H9 (cell line): ENCODE results near the gene SLC46A1. TPM values are rescaled to one million over a fixed set of nuclear protein-coding genes. Genes with fewer than 3 reads are reported as not detected.

Experiments
- DNase-seq: peaks from one replicate; pipeline ENCODE4 v3.0.0-alpha.2; 2017
- H2AFZ ChIP-seq: one replicate; pipeline ENCODE4 v1.6.1; 2013; ENCODE audit warnings: mild to moderate bottlenecking, low read length, control low read depth, moderate library complexity
- H2AK5ac ChIP-seq: 2 replicates; pipeline ENCODE4 v1.6.1; 2013; ENCODE audit warnings: low read length, control low read depth, mixed read lengths; ENCODE audit not compliant: insufficient read length
- H2BK120ac ChIP-seq: one replicate; pipeline ENCODE4 v1.6.1; 2013; ENCODE audit warnings: low read depth, mild to moderate bottlenecking, low read length, control low read depth, inconsistent platforms; ENCODE audit not compliant: poor library complexity, severe bottlenecking
- H2BK12ac ChIP-seq: 2 replicates; pipeline ENCODE4 v1.6.1; 2013; ENCODE audit warnings: low read length, control low read depth, mixed read lengths, low read depth; ENCODE audit not compliant: insufficient read length
- H2BK15ac ChIP-seq: 2 replicates; pipeline ENCODE4 v1.6.1; 2013; ENCODE audit warnings: low read depth, low read length, control low read depth
- H2BK20ac ChIP-seq: one replicate; pipeline ENCODE4 v1.6.1; 2013; ENCODE audit warnings: low read depth, mild to moderate bottlenecking, low read length, control low read depth, inconsistent platforms; ENCODE audit not compliant: poor library complexity, severe bottlenecking
- H2BK5ac ChIP-seq: 2 replicates; pipeline ENCODE4 v1.6.1; 2013; ENCODE audit warnings: low read length, control low read depth, mixed read lengths; ENCODE audit not compliant: insufficient read length
- H3K14ac ChIP-seq: 2 replicates; pipeline ENCODE4 v1.6.1; 2013; ENCODE audit warnings: low read length, control low read depth; ENCODE audit not compliant: insufficient read depth
- H3K18ac ChIP-seq: 2 replicates; pipeline ENCODE4 v1.6.1; 2013; ENCODE audit warnings: low read depth, mild to moderate bottlenecking, mixed read lengths, low read length, control low read depth; ENCODE audit not compliant: insufficient read length
- H3K23ac ChIP-seq: 2 replicates; pipeline ENCODE4 v1.6.1; 2013; ENCODE audit warnings: low read length, control low read depth, mixed read lengths, low read depth; ENCODE audit not compliant: insufficient read length
- H3K23me2 ChIP-seq: 2 replicates; pipeline ENCODE4 v1.6.1; 2013; ENCODE audit warnings: low read depth, mild to moderate bottlenecking, mixed read lengths, low read length, control low read depth; ENCODE audit not compliant: insufficient read length, poor library complexity, severe bottlenecking
- H3K27ac ChIP-seq: 2 replicates; pipeline ENCODE4 v1.5.1; 2013; ENCODE audit warnings: low read length, control low read depth, mixed read lengths, low read depth; ENCODE audit not compliant: insufficient read length
- H3K27me3 ChIP-seq: 2 replicates; pipeline ENCODE4 v1.6.1; 2013; ENCODE audit warnings: low read length, control low read depth, inconsistent platforms; ENCODE audit not compliant: insufficient read depth
- H3K4ac ChIP-seq: 2 replicates; pipeline ENCODE4 v1.6.1; 2013; ENCODE audit warnings: low read depth, mild to moderate bottlenecking, control low read depth, inconsistent platforms, low read length, moderate library complexity
- H3K4me1 ChIP-seq: 2 replicates; pipeline ENCODE4 v1.6.1; 2013; ENCODE audit warnings: low read length, control low read depth, inconsistent platforms; ENCODE audit not compliant: insufficient read depth
- H3K4me2 ChIP-seq: 2 replicates; pipeline ENCODE4 v1.6.1; 2013; ENCODE audit warnings: low read length, control low read depth, mixed read lengths; ENCODE audit not compliant: insufficient read length, insufficient read depth
- H3K56ac ChIP-seq: 2 replicates; pipeline ENCODE4 v1.6.1; 2013; ENCODE audit warnings: low read depth, mild to moderate bottlenecking, mixed read lengths, low read length, control low read depth; ENCODE audit not compliant: insufficient read length
- H3K79me1 ChIP-seq: 2 replicates; pipeline ENCODE4 v1.6.1; 2013; ENCODE audit warnings: low read depth, mild to moderate bottlenecking, moderate library complexity, low read length, control low read depth, inconsistent platforms; ENCODE audit not compliant: insufficient read depth, poor library complexity, severe bottlenecking
- H3K79me2 ChIP-seq: 2 replicates; pipeline ENCODE4 v1.6.1; 2013; ENCODE audit warnings: low read length, control low read depth, inconsistent platforms; ENCODE audit not compliant: insufficient read depth
- H3K9ac ChIP-seq: 2 replicates; pipeline ENCODE4 v1.6.1; 2013; ENCODE audit warnings: low read length, control low read depth, mixed read lengths; ENCODE audit not compliant: insufficient read length; ENCODE audit errors: extremely low read depth
- H3K9me3 ChIP-seq: one replicate; pipeline ENCODE4 v1.6.1; 2013; ENCODE audit warnings: low read depth, low read length, inconsistent platforms; ENCODE audit not compliant: control insufficient read depth
- H3T11ph ChIP-seq: one replicate; pipeline ENCODE4 v1.6.1; 2013; ENCODE audit warnings: mild to moderate bottlenecking, low read length, control low read depth, inconsistent platforms
- H4K20me1 ChIP-seq: one replicate; pipeline ENCODE4 v1.6.1; 2013; ENCODE audit not compliant: control insufficient read depth, insufficient read length, insufficient read depth
- H4K5ac ChIP-seq: 2 replicates; pipeline ENCODE4 v1.6.1; 2013; ENCODE audit warnings: low read depth, mild to moderate bottlenecking, mixed read lengths, low read length, control low read depth; ENCODE audit not compliant: insufficient read length
- H4K8ac ChIP-seq: replicated peaks from 2 replicates; pipeline ENCODE4 v1.6.1; 2013; ENCODE audit warnings: low read length, control low read depth, mixed read lengths, low read depth; ENCODE audit not compliant: insufficient read length
- H4K91ac ChIP-seq: 2 replicates; pipeline ENCODE4 v1.6.1; 2013; ENCODE audit warnings: low read depth, mild to moderate bottlenecking, moderate library complexity, mixed read lengths, low read length, control low read depth; ENCODE audit not compliant: insufficient read length
- H3K27ac Mint-ChIP-seq, 3 experiments: 2 replicates in 2 of 3; 3 replicates in 1 of 3; pipeline ENCODE4 v1.8.0; 2020 to 2021; ENCODE audit warnings: mixed read lengths in 3 of 3, mild to moderate bottlenecking in 1 of 3, moderate library complexity in 1 of 3
- H3K27me3 Mint-ChIP-seq: 2 replicates; pipeline ENCODE4 v1.8.0; 2021; ENCODE audit warnings: low read depth, mild to moderate bottlenecking, moderate library complexity, mixed read lengths
- H3K36me3 Mint-ChIP-seq, 3 experiments: 2 replicates in 2 of 3; 3 replicates in 1 of 3; pipeline ENCODE4 v1.8.0; 2020 to 2021; ENCODE audit warnings: low read depth in 3 of 3, mixed read lengths in 3 of 3; ENCODE audit not compliant: insufficient read depth in 1 of 3
- H3K4me1 Mint-ChIP-seq, 2 experiments: 2 replicates each; pipeline ENCODE4 v1.8.0; 2020; ENCODE audit warnings: mixed read lengths in 2 of 2
- H3K4me3 Mint-ChIP-seq, 2 experiments: 2 replicates in 1 of 2; 3 replicates in 1 of 2; pipeline ENCODE4 v1.8.0; 2020 to 2021; ENCODE audit warnings: mild to moderate bottlenecking in 2 of 2, mixed read lengths in 2 of 2, moderate library complexity in 1 of 2
- H3K9me3 Mint-ChIP-seq, 2 experiments: 2 replicates in 1 of 2; 3 replicates in 1 of 2; pipeline ENCODE4 v1.8.0; 2020; ENCODE audit warnings: mild to moderate bottlenecking in 2 of 2, mixed read lengths in 2 of 2, moderate library complexity in 1 of 2
- WGBS: extraction: QIAGEN DNeasy Blood & Tissue Kit; methylation state at CpG from one replicate; pipeline ENCODE4 v1.1.7; 2013; ENCODE audit warnings: missing lambda C conversion rate, low lambda C conversion rate, mixed read lengths; ENCODE audit not compliant: insufficient read length; ENCODE audit errors: extremely low coverage; 5-methylcytosine and 5-hydroxymethylcytosine counted together
- total RNA-seq: library from RNA; stranded (reverse); gene quantifications from 2 replicates; pipeline ENCODE4 v1.2.1, GENCODE V29; 2021
- TF ChIP-seq, protein P1 (sequence below): fragments of 200-600 bp; sonication (generic); conservative IDR thresholded peaks from 3 replicates; pipeline ENCODE4 v1.8.0; 2021; ENCODE audit warnings: antibody characterized with exemption, mild to moderate bottlenecking

Gene SLC46A1
- total RNA-seq, 1 experiment from 2014 or later, result 8.7 TPM

DNA sequence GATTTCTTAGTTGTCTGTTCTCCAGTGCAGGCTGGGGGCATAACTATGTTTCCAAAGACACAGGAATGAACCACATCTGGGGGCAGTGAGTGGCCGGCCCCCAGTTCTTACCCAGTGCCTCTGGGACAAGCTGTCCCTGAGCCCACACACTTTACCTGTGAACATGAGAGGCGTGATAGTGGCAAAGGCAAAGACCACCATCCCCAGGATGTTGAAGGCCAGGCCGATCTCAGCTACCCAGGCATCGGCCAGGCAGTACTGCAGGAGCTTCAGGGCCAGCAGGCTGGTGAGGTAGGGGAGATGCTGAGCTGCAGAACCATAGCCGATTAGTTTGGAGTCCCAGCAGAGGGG lies 1.6 kb downstream of the SLC46A1 start:
- Mint-ChIP-seq H3K9me3 (no peaks in the 10 kb centered on the region), H3K27me3 (peaks cover 63% of the 10 kb centered on the region), H3K36me3 (peaks cover 0 to 6% (median 0%) of the 10 kb centered on the region in 3 experiments; a peak in 2 of 7 replicates), H3K4me3 (peak overlapping the region; percentile 37 to 64; a peak in 4 of 5 replicates), H3K27ac (no peak overlapping the region), H3K4me1 (peaks cover 61 to 65% of the 10 kb centered on the region in 2 experiments)
- H2AK5ac ChIP-seq, result no peak overlapping the region
- no peak overlapping the region; the same call in 1 of the 2 replicates for H3K14ac ChIP-seq
- H3K56ac ChIP-seq, result no peak overlapping the region
- H2BK15ac ChIP-seq, result no peak overlapping the region
- H3K23me2 ChIP-seq, result peaks cover 9% of the 10 kb centered on the region
- no peaks in the 10 kb centered on the region for H3K79me1 ChIP-seq
- H4K8ac ChIP-seq, result no peak overlapping the region
- H2BK20ac ChIP-seq, result no peak overlapping the region
- no CpG with 5 or more reads among the region's 5 CpGs for WGBS
- H3K18ac ChIP-seq, result no peak overlapping the region
- no peak overlapping the region for H4K91ac ChIP-seq
- no peak overlapping the region for H4K5ac ChIP-seq
- H3K4me2 ChIP-seq, result peak overlapping the region; percentile 39
- no peak overlapping the region for H3T11ph ChIP-seq
- no peaks in the 10 kb centered on the region for H3K9me3 ChIP-seq
- H3K27ac ChIP-seq, result no peak overlapping the region
- no peaks in the 10 kb centered on the region; the same call in 1 of the 2 replicates for H3K27me3 ChIP-seq
- TF ChIP-seq, protein P1, sequence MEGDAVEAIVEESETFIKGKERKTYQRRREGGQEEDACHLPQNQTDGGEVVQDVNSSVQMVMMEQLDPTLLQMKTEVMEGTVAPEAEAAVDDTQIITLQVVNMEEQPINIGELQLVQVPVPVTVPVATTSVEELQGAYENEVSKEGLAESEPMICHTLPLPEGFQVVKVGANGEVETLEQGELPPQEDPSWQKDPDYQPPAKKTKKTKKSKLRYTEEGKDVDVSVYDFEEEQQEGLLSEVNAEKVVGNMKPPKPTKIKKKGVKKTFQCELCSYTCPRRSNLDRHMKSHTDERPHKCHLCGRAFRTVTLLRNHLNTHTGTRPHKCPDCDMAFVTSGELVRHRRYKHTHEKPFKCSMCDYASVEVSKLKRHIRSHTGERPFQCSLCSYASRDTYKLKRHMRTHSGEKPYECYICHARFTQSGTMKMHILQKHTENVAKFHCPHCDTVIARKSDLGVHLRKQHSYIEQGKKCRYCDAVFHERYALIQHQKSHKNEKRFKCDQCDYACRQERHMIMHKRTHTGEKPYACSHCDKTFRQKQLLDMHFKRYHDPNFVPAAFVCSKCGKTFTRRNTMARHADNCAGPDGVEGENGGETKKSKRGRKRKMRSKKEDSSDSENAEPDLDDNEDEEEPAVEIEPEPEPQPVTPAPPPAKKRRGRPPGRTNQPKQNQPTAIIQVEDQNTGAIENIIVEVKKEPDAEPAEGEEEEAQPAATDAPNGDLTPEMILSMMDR, result no peak
- no peak overlapping the region for H3K4ac ChIP-seq
- H2BK5ac ChIP-seq, result no peak overlapping the region
- no peaks in the 10 kb centered on the region for H4K20me1 ChIP-seq
- H3K9ac ChIP-seq, result no peak overlapping the region
- H2BK120ac ChIP-seq, result no peak overlapping the region
- H3K79me2 ChIP-seq, result no peaks in the 10 kb centered on the region
- no peak overlapping the region for H3K23ac ChIP-seq
- no peak for DNase-seq
- no peak overlapping the region for H2BK12ac ChIP-seq
- H3K4me1 ChIP-seq, result peaks cover 15% of the 10 kb centered on the region; the same call in 1 of the 2 replicates
- H2AFZ ChIP-seq, result no peak overlapping the region
